HL-60 (cell line): ENCODE data around the gene LMTK2.

ENCODE experiments used
- GABPA ChIP-seq: IDR thresholded peaks from 2 replicates; pipeline ENCODE4 v1.6.1; 2012; ENCODE audit warnings: low read depth
- POLR2AphosphoS5 ChIP-seq: IDR thresholded peaks from 2 replicates; pipeline ENCODE4 v1.6.1; 2012; ENCODE audit warnings: low read depth
- TF ChIP-seq, protein P1 (sequence below): IDR thresholded peaks from one replicate; pipeline ENCODE4 v1.5.1; 2011; ENCODE audit warnings: low read length, control low read depth, inconsistent platforms; ENCODE audit not compliant: insufficient read depth
- TF ChIP-seq, protein P2 (sequence below): IDR thresholded peaks from 2 replicates; pipeline ENCODE4 v1.6.1; 2012; ENCODE audit warnings: low read depth; ENCODE audit not compliant: insufficient replicate concordance

DNA sequence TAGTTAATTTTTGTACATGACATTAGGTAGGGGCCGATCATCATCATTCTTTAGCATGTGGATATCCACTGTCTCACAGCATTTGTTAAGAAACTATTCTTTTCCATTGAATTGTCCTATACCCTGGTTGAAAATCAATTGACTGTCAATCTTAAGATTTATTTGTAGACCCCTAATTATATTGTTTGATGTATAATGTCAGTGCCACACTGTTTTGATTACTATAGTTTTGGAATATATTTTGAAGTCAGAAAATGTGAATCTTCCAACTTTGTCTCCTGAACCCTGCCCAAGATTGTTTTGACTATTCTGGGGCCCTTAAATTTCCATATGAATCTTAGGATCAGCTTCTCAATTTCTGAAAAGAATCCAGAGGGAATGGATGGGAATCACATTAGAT lies 6.6 kb upstream of the LMTK2 start:
- TF ChIP-seq GABPA, result no peak
- TF ChIP-seq, protein P1, sequence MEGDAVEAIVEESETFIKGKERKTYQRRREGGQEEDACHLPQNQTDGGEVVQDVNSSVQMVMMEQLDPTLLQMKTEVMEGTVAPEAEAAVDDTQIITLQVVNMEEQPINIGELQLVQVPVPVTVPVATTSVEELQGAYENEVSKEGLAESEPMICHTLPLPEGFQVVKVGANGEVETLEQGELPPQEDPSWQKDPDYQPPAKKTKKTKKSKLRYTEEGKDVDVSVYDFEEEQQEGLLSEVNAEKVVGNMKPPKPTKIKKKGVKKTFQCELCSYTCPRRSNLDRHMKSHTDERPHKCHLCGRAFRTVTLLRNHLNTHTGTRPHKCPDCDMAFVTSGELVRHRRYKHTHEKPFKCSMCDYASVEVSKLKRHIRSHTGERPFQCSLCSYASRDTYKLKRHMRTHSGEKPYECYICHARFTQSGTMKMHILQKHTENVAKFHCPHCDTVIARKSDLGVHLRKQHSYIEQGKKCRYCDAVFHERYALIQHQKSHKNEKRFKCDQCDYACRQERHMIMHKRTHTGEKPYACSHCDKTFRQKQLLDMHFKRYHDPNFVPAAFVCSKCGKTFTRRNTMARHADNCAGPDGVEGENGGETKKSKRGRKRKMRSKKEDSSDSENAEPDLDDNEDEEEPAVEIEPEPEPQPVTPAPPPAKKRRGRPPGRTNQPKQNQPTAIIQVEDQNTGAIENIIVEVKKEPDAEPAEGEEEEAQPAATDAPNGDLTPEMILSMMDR, result no peak
- TF ChIP-seq, protein P2, sequence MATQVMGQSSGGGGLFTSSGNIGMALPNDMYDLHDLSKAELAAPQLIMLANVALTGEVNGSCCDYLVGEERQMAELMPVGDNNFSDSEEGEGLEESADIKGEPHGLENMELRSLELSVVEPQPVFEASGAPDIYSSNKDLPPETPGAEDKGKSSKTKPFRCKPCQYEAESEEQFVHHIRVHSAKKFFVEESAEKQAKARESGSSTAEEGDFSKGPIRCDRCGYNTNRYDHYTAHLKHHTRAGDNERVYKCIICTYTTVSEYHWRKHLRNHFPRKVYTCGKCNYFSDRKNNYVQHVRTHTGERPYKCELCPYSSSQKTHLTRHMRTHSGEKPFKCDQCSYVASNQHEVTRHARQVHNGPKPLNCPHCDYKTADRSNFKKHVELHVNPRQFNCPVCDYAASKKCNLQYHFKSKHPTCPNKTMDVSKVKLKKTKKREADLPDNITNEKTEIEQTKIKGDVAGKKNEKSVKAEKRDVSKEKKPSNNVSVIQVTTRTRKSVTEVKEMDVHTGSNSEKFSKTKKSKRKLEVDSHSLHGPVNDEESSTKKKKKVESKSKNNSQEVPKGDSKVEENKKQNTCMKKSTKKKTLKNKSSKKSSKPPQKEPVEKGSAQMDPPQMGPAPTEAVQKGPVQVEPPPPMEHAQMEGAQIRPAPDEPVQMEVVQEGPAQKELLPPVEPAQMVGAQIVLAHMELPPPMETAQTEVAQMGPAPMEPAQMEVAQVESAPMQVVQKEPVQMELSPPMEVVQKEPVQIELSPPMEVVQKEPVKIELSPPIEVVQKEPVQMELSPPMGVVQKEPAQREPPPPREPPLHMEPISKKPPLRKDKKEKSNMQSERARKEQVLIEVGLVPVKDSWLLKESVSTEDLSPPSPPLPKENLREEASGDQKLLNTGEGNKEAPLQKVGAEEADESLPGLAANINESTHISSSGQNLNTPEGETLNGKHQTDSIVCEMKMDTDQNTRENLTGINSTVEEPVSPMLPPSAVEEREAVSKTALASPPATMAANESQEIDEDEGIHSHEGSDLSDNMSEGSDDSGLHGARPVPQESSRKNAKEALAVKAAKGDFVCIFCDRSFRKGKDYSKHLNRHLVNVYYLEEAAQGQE, result no peak
- no peak for TF ChIP-seq POLR2AphosphoS5
